Esophagus squamous epithelium (tissue), 5 donors: ENCODE measurements around the gene ABHD2. TPM values are rescaled to one million over a fixed set of nuclear protein-coding genes. Genes with fewer than 3 reads are reported as not detected.

Source experiments
- DNase-seq: peaks from one replicate; lab custom pipeline; 2025; lab: John Stamatoyannopoulos, UW
- H3K27ac ChIP-seq, 4 donors: fragments of 200-600 bp; sonication (generic); one replicate each; pipeline ENCODE4 v1.5.1; 2016 to 2019; ENCODE audit warnings: mild to moderate bottlenecking in 1 of 4
- H3K27me3 ChIP-seq, 4 donors: fragments of 200-600 bp; sonication (generic); 1 replicate in 3 of 4; 2 replicates in 1 of 4; pipeline versions ENCODE4 v1.5.1 to v1.6.0; 2017 to 2021; ENCODE audit warnings: antibody characterized with exemption in 1 of 4
- H3K36me3 ChIP-seq, 3 donors: fragments of 200-600 bp; sonication (generic); one replicate each; pipeline ENCODE4 v1.5.1; 2016 to 2019
- H3K4me1 ChIP-seq, 3 donors: fragments of 200-600 bp; sonication (generic); one replicate each; pipeline ENCODE4 v1.5.1; 2017 to 2019
- H3K4me3 ChIP-seq, 4 donors: fragments of 200-600 bp; sonication (generic); 1 replicate in 3 of 4; 2 replicates in 1 of 4; pipeline ENCODE4 v1.5.1; 2016 to 2019; ENCODE audit warnings: mild to moderate bottlenecking in 2 of 4, moderate library complexity in 1 of 4
- H3K9me3 ChIP-seq, 3 donors: fragments of 200-600 bp; sonication (generic); one replicate each; pipeline ENCODE4 v1.5.1; 2016 to 2019
- CTCF ChIP-seq, 6 experiments: fragments of 450-650 bp in 4 of 6; fragments of 200-600 bp in 2 of 6; sonication (generic) in 2 of 6; IDR thresholded peaks; one replicate each; pipeline ENCODE4 v1.5.1; 2016 to 2019; ENCODE audit warnings: antibody characterized with exemption in 6 of 6, mild to moderate bottlenecking in 4 of 6, moderate library complexity in 4 of 6
- POLR2A ChIP-seq, 4 donors: fragments of 450-650 bp; IDR thresholded peaks; one replicate each; pipeline ENCODE4 v1.6.1; 2017; ENCODE audit warnings: antibody characterized with exemption in 4 of 4, mild to moderate bottlenecking in 4 of 4, moderate library complexity in 3 of 4
- WGBS, 2 donors: methylation state at CpG; one replicate each; pipeline ENCODE4 v1.1.5; 2018; 5-methylcytosine and 5-hydroxymethylcytosine counted together
- intact Hi-C: fragments of 100-400 bp; cut with DNase I; formaldehyde crosslinking; loops from one replicate; pipeline ENCODE4 v1.15.0; 2022
- total RNA-seq, 4 donors: library from RNA; depleted of rRNA; stranded (reverse); fragments of >200 nt; gene quantifications; one replicate each; pipeline ENCODE4 v1.1.0, GENCODE V29; 2016
- donor health status: DM: yes; HTN: yes; CAD: no.

ABHD2 gene
- total RNA-seq, 4 donors from 2014 or later = 31.0 to 49.3 (median 35.3) TPM

GRCh38 chr15:89136818-89137772 is 48.8 kb downstream of the ABHD2 start:
- no peak overlapping the region for H3K4me3 ChIP-seq
- H3K36me3 ChIP-seq = peaks cover 0 to 34% (median 0%) of the 10 kb centered on the region in 3 donors
- H3K4me1 ChIP-seq = peaks cover 0 to 58% (median 27%) of the 10 kb centered on the region in 3 donors
- peak overlapping the region; percentile 34 to 77 (median 76) for H3K27ac ChIP-seq
- DNase-seq = no peak
- TF ChIP-seq CTCF (IDR thresholded peaks at IDR 0.05) (no peak), POLR2A (IDR thresholded peaks at IDR 0.05) (no peak)
- WGBS, 2 donors = 69 to 71% methylated on average over 11 of the region's 11 CpGs
- intact Hi-C loops = no loop called here
- no peaks in the 10 kb centered on the region for H3K9me3 ChIP-seq
- H3K27me3 ChIP-seq = no peaks in the 10 kb centered on the region

GRCh38 chr15:89137926-89138325 is 49.7 kb downstream of the ABHD2 start:
- Histone ChIP-seq H3K4me3 (no peak overlapping the region), H3K27me3 (no peaks in the 10 kb centered on the region), H3K9me3 (no peaks in the 10 kb centered on the region), H3K4me1 (peaks cover 0 to 61% (median 22%) of the 10 kb centered on the region in 3 donors), H3K27ac (peak overlapping the region; percentile 34 to 77 (median 76)), H3K36me3 (peaks cover 0 to 34% (median 0%) of the 10 kb centered on the region in 3 donors)
- intact Hi-C loops = no loop called here
- TF ChIP-seq CTCF (IDR thresholded peaks at IDR 0.05) (no peak), POLR2A (IDR thresholded peaks at IDR 0.05) (no peak)
- no peak for DNase-seq
- WGBS, 2 donors = 57 to 68% methylated on average over 2 of the region's 3 CpGs

GRCh38 chr15:89138999-89139612 is 50.9 kb downstream of the ABHD2 start:
- 87 to 91% methylated on average over 9 to 10 of the region's 10 CpGs for WGBS, 2 donors
- Histone ChIP-seq H3K36me3 (peaks cover 0 to 34% (median 0%) of the 10 kb centered on the region in 3 donors), H3K9me3 (no peaks in the 10 kb centered on the region), H3K4me1 (peaks cover 0 to 66% (median 27%) of the 10 kb centered on the region in 3 donors), H3K4me3 (no peak overlapping the region), H3K27me3 (no peaks in the 10 kb centered on the region), H3K27ac (peak overlapping the region in 3 of 4 donors; percentile 15 to 76 (median 43))
- no peak for DNase-seq
- intact Hi-C loops = no loop called here
- TF ChIP-seq POLR2A (IDR thresholded peaks at IDR 0.05) = no peak
- no peak for TF ChIP-seq CTCF (IDR thresholded peaks at IDR 0.05)

- H3K4me3 ChIP-seq = no peak overlapping the region
- peak overlapping the region in 3 of 4 donors; percentile 15 to 43 (median 30) for H3K27ac ChIP-seq
- no peaks in the 10 kb centered on the region for H3K27me3 ChIP-seq
- no peak for TF ChIP-seq CTCF (IDR thresholded peaks at IDR 0.05)
- TF ChIP-seq POLR2A (IDR thresholded peaks at IDR 0.05) = no peak
- H3K4me1 ChIP-seq = peaks cover 0 to 70% (median 27%) of the 10 kb centered on the region in 3 donors
- no peak for DNase-seq
- no peaks in the 10 kb centered on the region for H3K9me3 ChIP-seq
- 81 to 82% methylated on average over 7 to 8 of the region's 8 CpGs for WGBS, 2 donors
- intact Hi-C loops = no loop called here
- peaks cover 0 to 34% (median 0%) of the 10 kb centered on the region in 3 donors for H3K36me3 ChIP-seq
Observed at GRCh38 chr15:89139613-89140499, 51.6 kb downstream of the ABHD2 start.
